Prostate gland (tissue), 2 donors: Measurements from ENCODE around the gene CDK4. TPM values are rescaled to one million over a fixed set of nuclear protein-coding genes. Genes with fewer than 3 reads are reported as not detected.

ENCODE experiments used
- DNase-seq: peaks from one replicate; pipeline ENCODE4 v3.0.0-alpha.2; 2019; ENCODE audit warnings: low spot score
- H3K27ac ChIP-seq, 2 donors: fragments of 200-600 bp; sonication (generic); 2 replicates each; pipeline ENCODE4 v1.5.1; 2017 to 2019
- H3K27me3 ChIP-seq: fragments of 200-600 bp; sonication (generic); replicated peaks from 2 replicates; pipeline ENCODE4 v1.5.1; 2019; ENCODE audit not compliant: insufficient read depth
- H3K36me3 ChIP-seq, 2 donors: fragments of 200-600 bp; sonication (generic); 1 replicate in 1 of 2; 2 replicates in 1 of 2; pipeline versions ENCODE4 v1.5.1 to v1.8.1; 2017 to 2019
- H3K4me1 ChIP-seq: fragments of 200-600 bp; sonication (generic); replicated peaks from 2 replicates; pipeline ENCODE4 v1.5.1; 2019
- H3K4me3 ChIP-seq, 2 donors: fragments of 200-600 bp; sonication (generic); 2 replicates each; pipeline ENCODE4 v1.5.1; 2017 to 2019
- H3K9me3 ChIP-seq: fragments of 200-600 bp; sonication (generic); 2 replicates; pipeline ENCODE4 v1.5.1; 2017
- POLR2A ChIP-seq: fragments of 450-650 bp; IDR thresholded peaks from one replicate; pipeline ENCODE4 v1.6.1; 2016; ENCODE audit warnings: antibody characterized with exemption, mild to moderate bottlenecking
- POLR2AphosphoS5 ChIP-seq: sonication (generic); formaldehyde crosslinking; IDR thresholded peaks from one replicate; pipeline ENCODE4 v1.6.1; 2017; ENCODE audit warnings: antibody characterized with exemption
- WGBS: methylation state at CpG from one replicate; pipeline ENCODE4 v1.1.5; 2018; 5-methylcytosine and 5-hydroxymethylcytosine counted together
- intact Hi-C: fragments of 100-400 bp; cut with DNase I; formaldehyde crosslinking; loops from one replicate; pipeline ENCODE4 v1.14.2; 2022
- total RNA-seq, 2 donors: library from RNA; depleted of rRNA; stranded (reverse); fragments of >200 nt; gene quantifications; one replicate each; pipeline ENCODE4 v1.1.0, GENCODE V29; 2016
- TF ChIP-seq, protein P1 (sequence below), 4 experiments: fragments of 200-600 bp in 2 of 4; fragments of 450-650 bp in 2 of 4; sonication (generic) in 2 of 4; IDR thresholded peaks; 1 replicate in 3 of 4; 2 replicates in 1 of 4; pipeline ENCODE4 v1.5.1; 2016 to 2019; ENCODE audit warnings: antibody characterized with exemption in 4 of 4, mild to moderate bottlenecking in 2 of 4, moderate library complexity in 2 of 4

Gene CDK4
- total RNA-seq, 2 donors from 2014 or later = 97.5 to 103 TPM

DNA sequence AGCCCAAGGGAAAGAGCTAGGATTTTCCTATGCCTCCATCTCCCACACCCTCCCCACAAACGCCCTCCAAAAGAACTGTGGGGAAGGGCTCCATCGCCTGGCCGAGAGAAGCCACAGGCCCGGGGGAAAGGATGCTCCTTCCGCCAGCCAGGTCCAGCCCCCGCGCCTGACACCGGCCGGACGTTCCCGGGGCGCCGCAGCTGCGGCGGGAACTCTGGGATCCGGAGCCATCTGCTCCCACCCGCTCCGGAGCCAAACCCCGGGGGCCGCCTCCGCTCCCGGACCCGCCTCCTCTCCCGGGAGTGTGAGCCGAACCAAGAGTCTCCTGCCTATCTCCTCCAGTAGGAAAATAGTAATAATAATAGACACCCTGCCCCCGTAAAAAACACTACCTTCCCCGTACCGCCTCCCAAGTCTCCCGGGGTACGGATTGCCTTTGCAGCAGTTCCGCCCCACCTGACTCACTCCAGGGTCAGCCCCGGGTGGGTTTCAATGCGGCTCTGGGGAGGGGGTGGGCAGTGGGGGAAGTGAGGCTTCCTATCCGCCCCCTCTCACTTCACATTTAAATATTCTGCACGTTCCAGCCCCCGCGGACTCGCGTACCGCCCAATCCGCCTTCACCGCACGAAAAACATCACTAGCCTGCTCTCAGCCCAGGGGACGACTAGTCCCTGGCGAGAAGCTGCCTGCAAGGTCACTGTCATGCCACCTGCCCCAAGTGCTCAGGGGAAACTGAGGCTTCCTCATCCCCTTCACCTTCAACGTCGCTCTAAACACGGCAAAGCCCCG lies 16.0 kb downstream of the CDK4 start:
- 13% methylated on average over 44 of the region's 49 CpGs for WGBS
- H3K9me3 ChIP-seq = no peaks in the 10 kb centered on the region
- H3K4me3 ChIP-seq = no peak overlapping the region
- intact Hi-C loops = no loop called here
- no peak for DNase-seq
- no peak overlapping the region for H3K27ac ChIP-seq
- TF ChIP-seq POLR2AphosphoS5 (no peak), POLR2A (no peak)
- TF ChIP-seq, protein P1, sequence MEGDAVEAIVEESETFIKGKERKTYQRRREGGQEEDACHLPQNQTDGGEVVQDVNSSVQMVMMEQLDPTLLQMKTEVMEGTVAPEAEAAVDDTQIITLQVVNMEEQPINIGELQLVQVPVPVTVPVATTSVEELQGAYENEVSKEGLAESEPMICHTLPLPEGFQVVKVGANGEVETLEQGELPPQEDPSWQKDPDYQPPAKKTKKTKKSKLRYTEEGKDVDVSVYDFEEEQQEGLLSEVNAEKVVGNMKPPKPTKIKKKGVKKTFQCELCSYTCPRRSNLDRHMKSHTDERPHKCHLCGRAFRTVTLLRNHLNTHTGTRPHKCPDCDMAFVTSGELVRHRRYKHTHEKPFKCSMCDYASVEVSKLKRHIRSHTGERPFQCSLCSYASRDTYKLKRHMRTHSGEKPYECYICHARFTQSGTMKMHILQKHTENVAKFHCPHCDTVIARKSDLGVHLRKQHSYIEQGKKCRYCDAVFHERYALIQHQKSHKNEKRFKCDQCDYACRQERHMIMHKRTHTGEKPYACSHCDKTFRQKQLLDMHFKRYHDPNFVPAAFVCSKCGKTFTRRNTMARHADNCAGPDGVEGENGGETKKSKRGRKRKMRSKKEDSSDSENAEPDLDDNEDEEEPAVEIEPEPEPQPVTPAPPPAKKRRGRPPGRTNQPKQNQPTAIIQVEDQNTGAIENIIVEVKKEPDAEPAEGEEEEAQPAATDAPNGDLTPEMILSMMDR (IDR thresholded peaks at IDR 0.05) = no peak
- peaks cover 12% of the 10 kb centered on the region for H3K27me3 ChIP-seq
- H3K4me1 ChIP-seq = peaks cover 22% of the 10 kb centered on the region
- H3K36me3 ChIP-seq = no peaks in the 10 kb centered on the region

DNA sequence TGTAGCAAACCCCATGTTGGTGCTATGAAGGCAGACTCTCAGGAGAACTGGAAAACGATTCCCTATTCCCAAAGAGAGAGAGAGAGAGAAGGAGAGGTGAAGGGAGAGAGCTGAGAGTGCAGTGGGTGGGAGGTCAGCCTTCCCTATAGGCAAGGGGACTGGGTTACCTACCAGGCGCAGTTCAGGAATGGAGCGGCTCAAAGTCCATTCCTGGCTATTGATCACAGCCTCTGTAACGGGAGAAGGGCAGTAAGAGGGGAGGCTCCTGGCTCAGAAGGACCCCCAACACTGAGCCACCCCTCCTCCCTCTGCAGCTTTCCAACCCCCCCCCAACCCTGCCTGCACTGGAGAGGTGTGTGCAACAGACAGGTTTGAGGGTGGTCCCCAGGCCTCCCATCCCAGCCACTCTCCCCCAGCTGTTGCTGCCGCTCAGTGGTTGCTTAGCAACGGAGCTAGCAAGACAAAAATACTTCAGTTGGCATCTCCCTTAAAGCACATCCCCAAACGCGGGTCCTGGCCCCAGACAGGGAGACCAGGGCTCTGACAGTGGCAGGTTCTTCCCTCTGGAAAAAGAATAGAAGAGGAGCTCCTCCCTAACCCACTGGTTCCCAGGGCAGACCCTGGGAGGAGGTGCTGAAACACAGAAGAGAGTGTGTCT lies 16.8 kb downstream of the CDK4 start:
- H3K27me3 ChIP-seq = peaks cover 10% of the 10 kb centered on the region
- H3K4me1 ChIP-seq = peaks cover 22% of the 10 kb centered on the region
- H3K36me3 ChIP-seq = no peaks in the 10 kb centered on the region
- intact Hi-C loops = no loop called here
- no peak for TF ChIP-seq POLR2AphosphoS5
- no peak for DNase-seq
- no peaks in the 10 kb centered on the region for H3K9me3 ChIP-seq
- no peak overlapping the region for H3K27ac ChIP-seq
- WGBS = 20% methylated on average over 8 of the region's 8 CpGs
- no peak overlapping the region for H3K4me3 ChIP-seq

DNA sequence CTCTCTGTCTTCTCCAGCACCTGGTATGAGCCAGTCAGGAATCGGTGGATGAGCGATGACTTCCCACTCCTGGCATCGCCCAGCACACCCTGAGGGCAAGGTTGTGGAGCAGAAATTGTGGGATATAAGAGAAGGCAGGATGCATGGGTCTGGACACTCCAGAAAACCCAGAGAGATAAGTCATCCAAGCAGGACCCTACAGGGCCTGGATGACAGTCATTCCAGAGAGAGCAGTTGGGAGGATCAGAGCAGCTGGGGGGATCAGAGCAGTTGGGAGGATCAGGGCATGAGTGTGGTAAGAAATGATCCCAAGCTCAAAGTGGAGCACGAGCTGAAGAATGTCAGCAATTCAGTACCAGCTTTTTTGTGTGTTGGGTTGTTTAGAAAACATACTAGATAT lies 17.5 kb downstream of the CDK4 start:
- no peak overlapping the region for H3K4me3 ChIP-seq
- whole genome bisulfite sequencing = 72% methylated on average over 4 of the region's 4 CpGs
- peaks cover 22% of the 10 kb centered on the region for H3K4me1 ChIP-seq
- TF ChIP-seq POLR2A (no peak), POLR2AphosphoS5 (no peak)
- TF ChIP-seq, protein P1 (IDR thresholded peaks at IDR 0.05) = no peak
- no peaks in the 10 kb centered on the region for H3K9me3 ChIP-seq
- H3K36me3 ChIP-seq = no peaks in the 10 kb centered on the region
- DNase-seq = no peak
- peaks cover 10% of the 10 kb centered on the region for H3K27me3 ChIP-seq
- no peak overlapping the region for H3K27ac ChIP-seq
- intact Hi-C loops = no loop called here

DNA sequence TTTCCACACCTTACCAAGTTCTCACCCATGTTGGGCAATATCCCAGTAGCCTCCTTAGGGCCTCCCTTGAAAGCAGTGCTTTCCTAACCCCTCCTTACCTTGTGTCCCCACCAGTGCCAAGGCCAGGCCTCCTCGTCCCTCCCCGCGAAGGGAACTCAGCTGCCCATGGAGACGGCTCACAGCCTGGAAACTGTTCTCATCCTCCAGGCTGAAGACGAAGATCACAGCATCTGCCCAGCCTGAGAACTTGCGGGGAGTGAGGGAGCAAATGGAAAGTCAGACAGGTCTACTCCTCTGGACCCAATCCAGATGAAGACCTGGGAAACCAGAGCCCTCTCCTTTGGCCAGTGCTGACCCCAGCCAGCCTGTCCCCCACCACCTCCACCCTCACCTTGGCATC lies 18.2 kb downstream of the CDK4 start:
- no peak overlapping the region for H3K4me3 ChIP-seq
- no peaks in the 10 kb centered on the region for H3K36me3 ChIP-seq
- 74% methylated on average over 6 of the region's 6 CpGs for WGBS
- no peak for TF ChIP-seq POLR2A
- TF ChIP-seq, protein P1 (IDR thresholded peaks at IDR 0.05) = no peak
- no peak for TF ChIP-seq POLR2AphosphoS5
- DNase-seq = no peak
- H3K4me1 ChIP-seq = peaks cover 22% of the 10 kb centered on the region
- intact Hi-C loops = no loop called here
- no peak overlapping the region for H3K27ac ChIP-seq
- no peaks in the 10 kb centered on the region for H3K9me3 ChIP-seq
- H3K27me3 ChIP-seq = peaks cover 10% of the 10 kb centered on the region

DNA sequence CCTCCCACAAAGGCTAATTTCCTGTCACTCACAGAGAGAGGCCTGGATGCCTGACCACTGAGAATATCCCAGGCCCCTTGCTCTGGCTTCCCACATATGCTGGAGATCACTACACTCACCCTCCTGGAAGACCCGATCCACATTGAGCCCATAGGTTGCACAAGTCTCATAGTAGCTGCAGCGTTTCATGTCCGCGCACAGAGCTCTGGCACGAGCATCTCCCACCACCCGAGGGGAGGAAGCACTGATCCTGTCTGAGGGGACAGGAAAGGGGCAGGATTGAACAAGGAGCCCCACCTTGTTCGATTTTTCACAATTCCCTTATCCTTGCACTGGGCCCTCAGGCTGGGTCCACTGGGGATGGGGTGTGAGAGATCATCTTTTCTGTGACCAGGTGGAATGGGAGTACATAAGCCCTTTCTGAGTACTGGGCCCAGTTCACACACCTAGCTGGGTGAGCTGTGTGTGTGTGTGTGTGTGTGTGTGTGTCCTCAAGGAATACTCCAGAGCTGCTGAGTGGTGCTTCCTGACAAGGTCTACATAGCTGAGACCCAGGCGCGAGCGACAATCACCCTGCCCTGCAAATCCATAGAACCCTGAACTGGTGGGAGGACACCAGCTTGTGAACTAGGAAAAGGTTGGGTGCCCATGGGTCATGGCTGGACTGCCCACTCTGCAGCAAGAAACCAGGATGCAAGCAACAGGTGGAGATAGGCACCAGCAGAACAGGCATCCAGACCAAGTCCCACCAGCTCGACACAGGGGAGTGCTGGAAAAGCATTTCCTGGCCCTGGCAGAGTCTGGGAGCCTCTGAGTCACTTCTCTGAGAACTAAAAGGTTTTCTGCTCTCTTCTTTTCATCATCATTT lies 19.1 kb downstream of the CDK4 start:
- H3K4me3 ChIP-seq = no peak overlapping the region
- TF ChIP-seq POLR2A = no peak
- TF ChIP-seq POLR2AphosphoS5 = no peak
- TF ChIP-seq, protein P1 (IDR thresholded peaks at IDR 0.05) = no peak
- WGBS = 81% methylated on average over 11 of the region's 11 CpGs
- no peaks in the 10 kb centered on the region for H3K9me3 ChIP-seq
- no peak for DNase-seq
- H3K36me3 ChIP-seq = no peaks in the 10 kb centered on the region
- no peak overlapping the region for H3K27ac ChIP-seq
- peaks cover 17% of the 10 kb centered on the region for H3K4me1 ChIP-seq
- peaks cover 10% of the 10 kb centered on the region for H3K27me3 ChIP-seq
- intact Hi-C loops = no loop called here
